H1 (cell line): Measurements from ENCODE around the gene SGCG. TPM values are rescaled to one million over a fixed set of nuclear protein-coding genes. Genes with fewer than 3 reads are reported as not detected.
"Not testable (repeated sequence)": the region's sequence is repeated elsewhere in the genome, so short reads cannot be mapped to it uniquely, and the experiment has no call there.

Experiments used
- CTCF ChIA-PET: fragments of 300-600 bp; sonication (Branson Sonifier 250); formaldehyde crosslinking; loops from one replicate; lab custom pipeline; 2021; ENCODE audit not compliant: partially characterized antibody; lab: Charles Lee
- POLR2A ChIA-PET: fragments of 300-600 bp; sonication (Branson Sonifier 250); formaldehyde crosslinking; loops from one replicate; lab custom pipeline; 2021; ENCODE audit warnings: inconsistent platforms; ENCODE audit not compliant: partially characterized antibody; lab: Charles Lee
- DNase-seq, 2 experiments: peaks; one replicate each; pipeline versions ENCODE4 v3.0.0 to v3.0.0-alpha.2; 2010 to 2022; ENCODE audit warnings: low spot score in 2 of 2, low read depth in 1 of 2, mixed read lengths in 1 of 2
- FAIRE-seq: peaks from 2 replicates; lab custom pipeline; 2011; peaks lifted over from hg19 to GRCh38; lab: Jason Lieb, UNC
- H2AFZ ChIP-seq: 2 replicates; pipeline ENCODE4 v1.8.1; 2012; ENCODE audit warnings: low read length, inconsistent platforms
- H2AK5ac ChIP-seq: 2 replicates; pipeline ENCODE4 v1.6.1; 2013; ENCODE audit warnings: low read depth, low read length
- H2BK120ac ChIP-seq: replicated peaks from 2 replicates; pipeline ENCODE3; 2013; ENCODE audit warnings: low read depth, low read length, inconsistent platforms
- H2BK12ac ChIP-seq: 2 replicates; pipeline ENCODE4 v1.6.1; 2013; ENCODE audit warnings: low read depth, low read length
- H2BK15ac ChIP-seq: 2 replicates; pipeline ENCODE4 v1.6.1; 2013; ENCODE audit warnings: low read length
- H2BK20ac ChIP-seq: 2 replicates; pipeline ENCODE4 v1.6.1; 2013; ENCODE audit warnings: low read length
- H2BK5ac ChIP-seq: 2 replicates; pipeline ENCODE4 v1.6.1; 2013; ENCODE audit warnings: low read depth, low read length
- H3K14ac ChIP-seq: 2 replicates; pipeline ENCODE4 v1.6.1; 2013; ENCODE audit warnings: inconsistent platforms; ENCODE audit not compliant: insufficient read length
- H3K18ac ChIP-seq: 2 replicates; pipeline ENCODE4 v1.6.1; 2013; ENCODE audit warnings: low read length; ENCODE audit errors: extremely low read depth
- H3K23ac ChIP-seq: 2 replicates; pipeline ENCODE4 v1.6.1; 2013; ENCODE audit warnings: inconsistent platforms; ENCODE audit not compliant: insufficient read length
- H3K23me2 ChIP-seq: 2 replicates; pipeline ENCODE4 v1.6.1; 2013; ENCODE audit warnings: low read depth, low read length
- H3K27ac ChIP-seq: 2 replicates; pipeline ENCODE4 v1.6.1; 2011; ENCODE audit warnings: low read depth, low read length, inconsistent platforms
- H3K27me3 ChIP-seq, 4 experiments: replicated peaks in 1 of 4; 1 replicate in 1 of 4; 2 replicates in 3 of 4; pipeline versions ENCODE4 v1.6.1 to v1.8.1; 2011 to 2013; ENCODE audit warnings: low read length in 3 of 4, mild to moderate bottlenecking in 3 of 4, inconsistent platforms in 2 of 4, mixed read lengths in 2 of 4, moderate library complexity in 1 of 4; ENCODE audit not compliant: control insufficient read depth in 3 of 4, insufficient read depth in 3 of 4; ENCODE audit errors: extremely low read depth in 1 of 4
- H3K36me3 ChIP-seq, 4 experiments: 2 replicates each; pipeline versions ENCODE4 v1.6.1 to v1.8.1; 2011 to 2013; ENCODE audit warnings: mild to moderate bottlenecking in 4 of 4, low read length in 3 of 4, moderate library complexity in 2 of 4, control low read depth in 1 of 4, inconsistent platforms in 1 of 4; ENCODE audit not compliant: insufficient read depth in 4 of 4, control insufficient read depth in 2 of 4
- H3K4ac ChIP-seq: replicated peaks from 2 replicates; pipeline ENCODE3; 2013; ENCODE audit warnings: low read length, low read depth, mixed read lengths, inconsistent platforms; ENCODE audit not compliant: insufficient read length
- H3K4me1 ChIP-seq, 4 experiments: replicated peaks in 1 of 4; 1 replicate in 1 of 4; 2 replicates in 3 of 4; pipeline versions ENCODE4 v1.6.1 to v1.8.1; 2011 to 2013; ENCODE audit warnings: low read length in 3 of 4, inconsistent platforms in 2 of 4, mixed read lengths in 1 of 4; ENCODE audit not compliant: insufficient read depth in 4 of 4, control insufficient read depth in 3 of 4
- H3K4me2 ChIP-seq, 2 experiments: 2 replicates each; pipeline versions ENCODE4 v1.6.1 to v1.8.1; 2011 to 2013; ENCODE audit warnings: low read depth in 2 of 2, low read length in 2 of 2, control low read depth in 1 of 2, inconsistent platforms in 1 of 2, mild to moderate bottlenecking in 1 of 2; ENCODE audit not compliant: insufficient read depth in 1 of 2
- H3K4me3 ChIP-seq, 4 experiments: fragments of 200-600, 300-600 bp in 1 of 4; sonication (generic), shearing (Covaris generic), sonication (Bioruptor Twin) in 1 of 4; 2 replicates each; pipeline versions ENCODE4 v1.5.1 to v1.8.1; 2011 to 2016; ENCODE audit warnings: low read length in 4 of 4, low read depth in 3 of 4, control low read depth in 2 of 4, inconsistent platforms in 2 of 4, mild to moderate bottlenecking in 2 of 4, mixed read lengths in 1 of 4, moderate library complexity in 1 of 4; ENCODE audit not compliant: insufficient read depth in 2 of 4; ENCODE audit errors: extremely low read depth in 1 of 4
- H3K56ac ChIP-seq: replicated peaks from 2 replicates; pipeline ENCODE3; 2013; ENCODE audit warnings: low read depth, mild to moderate bottlenecking, mixed read lengths, low read length, inconsistent platforms; ENCODE audit not compliant: insufficient read length
- H3K79me1 ChIP-seq: 2 replicates; pipeline ENCODE4 v1.6.1; 2013; ENCODE audit warnings: low read depth, low read length, control low read depth
- H3K79me2 ChIP-seq, 2 experiments: 2 replicates each; pipeline versions ENCODE4 v1.6.1 to v1.8.1; 2012 to 2013; ENCODE audit warnings: low read length in 2 of 2, mild to moderate bottlenecking in 2 of 2, inconsistent platforms in 1 of 2; ENCODE audit not compliant: insufficient read depth in 2 of 2, control insufficient read depth in 1 of 2
- H3K9ac ChIP-seq, 4 experiments: replicated peaks in 1 of 4; 1 replicate in 1 of 4; 2 replicates in 3 of 4; pipeline versions ENCODE4 v1.6.1 to v1.8.1; 2011 to 2013; ENCODE audit warnings: low read depth in 3 of 4, low read length in 3 of 4, control low read depth in 2 of 4, mild to moderate bottlenecking in 2 of 4, moderate library complexity in 2 of 4, inconsistent platforms in 1 of 4; ENCODE audit errors: extremely low read depth in 1 of 4
- H3K9me3 ChIP-seq, 2 experiments: 2 replicates each; pipeline versions ENCODE4 v1.6.1 to v1.8.1; 2012 to 2013; ENCODE audit warnings: mild to moderate bottlenecking in 2 of 2, moderate library complexity in 2 of 2, control low read depth in 1 of 2, inconsistent platforms in 1 of 2, low read depth in 1 of 2, low read length in 1 of 2, mixed read lengths in 1 of 2; ENCODE audit not compliant: insufficient read depth in 2 of 2
- H4K20me1 ChIP-seq, 2 experiments: replicated peaks in 1 of 2; 2 replicates each; pipeline versions ENCODE3 to v1.8.1; 2011 to 2013; ENCODE audit warnings: inconsistent platforms in 2 of 2, low read length in 2 of 2, mild to moderate bottlenecking in 1 of 2; ENCODE audit not compliant: insufficient read depth in 2 of 2, control insufficient read depth in 1 of 2
- H4K5ac ChIP-seq: 2 replicates; pipeline ENCODE4 v1.6.1; 2013; ENCODE audit warnings: low read length, low read depth, mixed read lengths, inconsistent platforms; ENCODE audit not compliant: insufficient read length
- H4K8ac ChIP-seq: 2 replicates; pipeline ENCODE4 v1.8.0; 2013; ENCODE audit warnings: mild to moderate bottlenecking, moderate library complexity, low read length, inconsistent platforms; ENCODE audit not compliant: insufficient read depth; ENCODE audit errors: extremely low read depth
- H4K91ac ChIP-seq: replicated peaks from 2 replicates; pipeline ENCODE3; 2013; ENCODE audit warnings: low read length, mixed read lengths, inconsistent platforms; ENCODE audit not compliant: insufficient read length
- WGBS, 2 experiments: shearing (Covaris generic) in 1 of 2; methylation state at CpG; one replicate each; pipeline versions ENCODE4 v1.1.6 to v1.1.7; 2013 to 2015; ENCODE audit warnings: low lambda C conversion rate in 2 of 2, mixed read lengths in 2 of 2, inconsistent platforms in 1 of 2, low coverage in 1 of 2, missing lambda C conversion rate in 1 of 2; ENCODE audit not compliant: insufficient replicate concordance in 2 of 2, insufficient coverage in 1 of 2, insufficient read length in 1 of 2; ENCODE audit errors: extremely low coverage in 1 of 2, missing lambda C conversion rate in 1 of 2; 5-methylcytosine and 5-hydroxymethylcytosine counted together
- polyA plus RNA-seq, 7 experiments: library from polyadenylated mRNA; depleted of rRNA in 3 of 7; stranded (reverse) in 5 of 7; unstranded in 2 of 7; fragments of >200 nt in 5 of 7; fragments of 200-250 nt in 2 of 7; gene quantifications; 1 replicate in 5 of 7; 2 replicates in 1 of 7; 4 replicates in 1 of 7; pipeline versions ENCODE4 v1.2.1 to v1.2.3, GENCODE V29; 2011 to 2013; ENCODE audit warnings: missing spikeins in 2 of 7, mixed read lengths in 2 of 7
- total RNA-seq: library from RNA; stranded (reverse); fragmentation: NEBNext Ultra II Directional; extraction: Animal tissue kit (Norgen Biotek cat#: 25700); gene quantifications from 2 replicates; pipeline ENCODE4 v1.2.1, GENCODE V29; 2021

The SGCG gene
- total and polyA plus RNA-seq, 2 of the 8 experiments (the other 6 are each of a cell fraction or from before 2014, with no cell fraction given) = 0.05 TPM; not detected in 1

DNA sequence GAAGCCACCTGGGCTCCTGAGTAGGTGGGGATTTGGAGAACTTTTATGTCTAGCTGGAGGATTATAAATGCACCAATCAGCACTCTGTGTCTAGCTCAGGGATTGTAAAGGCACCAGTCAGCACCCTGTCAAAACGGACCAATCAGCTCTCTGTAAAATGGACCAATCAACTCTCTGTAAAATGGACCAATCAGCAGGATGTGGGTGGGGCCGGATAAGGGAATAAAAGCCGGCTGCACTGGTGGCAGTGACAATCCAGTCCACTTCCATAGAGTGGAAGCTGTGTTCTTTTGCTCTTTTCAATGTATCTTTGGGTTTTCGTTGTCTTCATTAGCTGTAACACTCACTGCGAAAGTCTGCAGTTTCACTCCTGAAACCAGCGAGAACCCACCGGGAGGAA is 38.2 kb upstream of the SGCG start:
- H2BK12ac ChIP-seq, H4K8ac ChIP-seq, H2BK20ac ChIP-seq, H2BK5ac ChIP-seq, H2BK15ac ChIP-seq, H4K5ac ChIP-seq, H3K9ac ChIP-seq, H4K91ac ChIP-seq, H3K36me3 ChIP-seq, DNase-seq, H3K27me3 ChIP-seq, POLR2A ChIA-PET, H2AFZ ChIP-seq, H3K23ac ChIP-seq, H2BK120ac ChIP-seq, FAIRE-seq, H2AK5ac ChIP-seq, H3K4me2 ChIP-seq, H3K23me2 ChIP-seq, H4K20me1 ChIP-seq, H3K79me1 ChIP-seq, H3K56ac ChIP-seq, H3K14ac ChIP-seq, H3K4ac ChIP-seq, H3K79me2 ChIP-seq, H3K27ac ChIP-seq, H3K4me3 ChIP-seq, H3K18ac ChIP-seq, H3K4me1 ChIP-seq: not testable (repeated sequence)
- 89% methylated on average over 7 of the region's 7 CpGs; no CpG with 5 or more reads in 1 of the 2 experiments for WGBS, 2 experiments
- H3K9me3 ChIP-seq = peaks cover 11 to 13% of the 10 kb centered on the region in 2 experiments; a peak in 3 of 4 replicates
- CTCF ChIA-PET = interaction anchor here (0.6 to 1.6 kb wide), 3 partner anchors 19 to 1370 kb away, joined by 3 to 5 read pairs (median 3); no protein-coding TSS in a partner anchor
